ENCODE data around the gene SLAMF8.

GRCh38 chr1:159827102-159827490 is 423 bp downstream of the SLAMF8 start:
- no peak for TF ChIP-seq CTCF (IDR thresholded peaks at IDR 0.05; ENCODE audit: low read depth, low read length, missing input control)
- no peak for TF ChIP-seq YY1 (IDR thresholded peaks at IDR 0.05)
